HuH-7.5 (cell line): ENCODE measurements around the gene TWSG1.

Source experiments
- DNase-seq: peaks from one replicate; pipeline ENCODE4 v3.0.0; 2011; ENCODE audit warnings: low spot score

The TWSG1 gene

DNA sequence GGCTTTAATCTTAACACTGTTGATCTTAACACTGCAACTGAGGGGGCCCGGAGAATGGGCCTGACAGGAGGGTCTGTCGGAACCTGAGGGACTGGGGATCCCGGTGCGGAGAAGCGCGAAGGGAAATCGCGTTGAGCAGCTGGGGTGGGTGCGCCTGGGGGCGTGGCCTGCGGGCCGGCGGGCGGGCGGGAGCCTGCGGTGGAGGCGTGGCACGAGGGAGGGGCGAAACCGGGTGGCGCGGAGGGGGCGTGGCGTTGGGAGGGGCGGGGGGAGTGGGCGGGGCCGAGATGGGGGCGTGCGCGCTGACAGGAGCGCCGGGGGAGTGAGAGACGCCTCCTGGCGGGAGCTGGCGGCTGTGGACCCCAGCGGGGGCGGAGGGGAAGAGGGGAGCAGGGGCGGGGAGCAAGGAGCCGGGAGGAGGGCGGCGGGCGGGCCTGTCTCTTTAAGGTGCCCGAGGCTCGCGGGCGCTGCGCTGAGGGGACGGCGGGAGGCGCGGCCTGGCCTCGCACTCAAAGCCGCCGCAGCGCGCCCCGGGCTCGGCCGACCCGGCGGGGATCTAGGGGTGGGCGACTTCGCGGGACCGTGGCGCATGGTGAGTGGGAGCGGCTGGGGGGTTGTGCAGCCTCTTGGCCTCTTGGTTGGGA is at the start of gene TWSG1:
Gene TWSG1 (plus strand): TSS at position 445 of the 644 bp plus-strand sequence. CDS start 2,457 bp downstream, outside the sequence.
- DNase-seq = peak; percentile 87

DNA sequence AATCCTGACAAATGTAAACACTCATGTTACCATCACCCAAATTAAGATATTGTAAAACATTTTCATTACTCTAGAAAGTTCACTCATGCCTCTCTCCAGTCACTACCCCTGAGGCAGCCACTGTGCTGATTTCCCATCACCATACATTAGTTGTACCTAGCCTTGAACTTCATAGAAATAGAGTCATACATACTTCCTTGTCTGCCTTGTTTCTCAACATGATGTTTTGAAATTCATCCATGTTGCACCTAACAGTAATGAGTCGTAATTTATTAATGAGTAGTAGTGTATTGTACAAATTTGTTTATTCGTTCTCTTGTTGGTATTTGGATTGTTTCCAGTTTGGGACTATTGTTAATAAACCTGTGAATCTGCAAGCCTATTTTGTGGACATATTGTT is 49.0 kb upstream of the TWSG1 start:
- no peak for DNase-seq

DNA sequence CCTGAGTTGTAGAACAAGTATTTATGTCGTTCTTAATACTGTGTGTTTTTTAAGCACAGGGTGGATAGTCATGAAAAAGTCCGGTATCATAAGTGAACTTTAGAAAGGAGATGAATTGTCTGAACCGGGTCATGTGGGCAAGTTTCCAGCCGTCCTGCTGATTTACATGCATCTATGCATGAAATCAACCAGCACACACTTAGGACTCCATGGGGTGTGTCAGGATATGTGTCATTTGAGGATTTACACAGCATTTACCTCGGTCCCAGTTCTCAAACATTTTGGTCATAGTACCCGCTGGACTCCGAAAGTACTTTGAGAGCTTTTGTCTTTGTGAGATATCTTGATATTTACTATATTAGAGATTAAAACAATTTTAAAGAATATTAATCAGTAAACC is 47.5 kb upstream of the TWSG1 start:
- no peak for DNase-seq

DNA sequence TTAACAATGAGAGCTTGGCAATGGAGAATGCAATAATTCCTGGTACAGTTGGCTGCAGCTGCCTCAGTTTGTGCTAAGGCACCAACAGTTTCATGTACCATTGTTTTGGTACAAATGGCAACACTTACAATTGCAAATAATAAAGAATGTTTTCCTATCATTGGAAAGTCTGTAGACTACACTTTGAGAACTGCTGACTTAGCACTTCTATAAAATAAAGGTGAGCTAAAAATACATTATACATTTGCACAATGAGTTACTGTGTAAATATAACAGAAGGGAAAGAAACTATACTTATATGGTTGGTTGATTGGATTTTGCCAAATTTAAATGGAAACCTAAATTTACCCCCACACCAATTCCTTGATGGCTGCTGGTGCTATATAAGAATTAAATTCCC is 44.9 kb upstream of the TWSG1 start:
- DNase-seq = no peak

DNA sequence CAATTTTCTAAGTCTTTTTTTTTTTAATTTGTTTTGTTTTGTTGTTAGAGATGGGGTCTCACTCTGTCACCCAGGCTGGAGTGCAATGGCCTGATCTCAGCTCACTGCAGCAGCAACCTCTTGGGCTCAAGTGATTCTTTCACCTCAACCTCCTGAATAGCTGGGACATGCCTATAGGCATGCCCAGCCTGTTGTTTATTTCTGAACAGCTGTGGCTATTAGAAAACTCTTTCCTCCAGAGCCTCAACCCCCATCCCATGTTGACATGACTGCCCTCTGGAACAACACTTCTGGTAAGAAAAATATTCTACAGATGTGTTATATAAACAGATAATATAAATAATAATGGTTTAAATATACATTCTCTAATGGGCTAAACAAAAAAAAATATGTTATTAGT is 44.4 kb upstream of the TWSG1 start:
- no peak for DNase-seq

DNA sequence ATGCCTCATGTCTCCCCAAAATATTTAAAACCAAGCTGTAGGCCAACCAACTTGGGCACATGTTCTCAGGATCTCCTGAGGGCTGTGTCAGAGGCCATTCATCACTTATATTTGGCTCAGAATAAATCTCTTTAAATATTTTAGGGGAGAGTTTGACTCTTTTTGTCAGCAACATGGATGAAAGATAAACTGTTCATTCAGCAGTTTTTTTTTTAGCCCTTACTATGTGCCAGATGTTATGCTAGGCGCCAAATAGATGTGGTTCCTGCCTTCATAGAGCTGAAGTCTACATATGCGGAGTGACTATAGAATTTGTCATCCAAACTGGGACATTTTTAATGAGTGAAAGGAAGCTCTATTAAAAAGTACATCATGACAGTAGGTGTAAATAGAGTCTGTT is 42.5 kb upstream of the TWSG1 start:
- no peak for DNase-seq

DNA sequence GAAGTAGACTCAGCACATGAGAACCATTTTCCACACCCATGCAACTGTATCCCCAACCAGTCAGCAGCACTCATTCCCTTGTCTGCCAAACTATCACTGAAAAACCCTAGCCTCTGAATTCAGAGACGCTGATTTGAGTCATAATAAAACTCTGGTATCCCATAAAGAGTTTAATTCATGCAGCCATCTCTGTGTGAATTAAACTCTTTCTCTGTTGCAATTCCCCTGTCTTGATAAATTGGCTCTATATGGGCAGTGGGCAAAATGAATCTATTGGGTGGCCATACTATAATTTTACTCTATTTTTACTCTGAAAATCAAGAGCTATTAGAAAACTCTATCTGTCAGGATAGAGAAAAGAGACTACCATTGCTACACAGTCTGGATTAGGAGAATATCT is 40.6 kb upstream of the TWSG1 start:
- DNase-seq = no peak

DNA sequence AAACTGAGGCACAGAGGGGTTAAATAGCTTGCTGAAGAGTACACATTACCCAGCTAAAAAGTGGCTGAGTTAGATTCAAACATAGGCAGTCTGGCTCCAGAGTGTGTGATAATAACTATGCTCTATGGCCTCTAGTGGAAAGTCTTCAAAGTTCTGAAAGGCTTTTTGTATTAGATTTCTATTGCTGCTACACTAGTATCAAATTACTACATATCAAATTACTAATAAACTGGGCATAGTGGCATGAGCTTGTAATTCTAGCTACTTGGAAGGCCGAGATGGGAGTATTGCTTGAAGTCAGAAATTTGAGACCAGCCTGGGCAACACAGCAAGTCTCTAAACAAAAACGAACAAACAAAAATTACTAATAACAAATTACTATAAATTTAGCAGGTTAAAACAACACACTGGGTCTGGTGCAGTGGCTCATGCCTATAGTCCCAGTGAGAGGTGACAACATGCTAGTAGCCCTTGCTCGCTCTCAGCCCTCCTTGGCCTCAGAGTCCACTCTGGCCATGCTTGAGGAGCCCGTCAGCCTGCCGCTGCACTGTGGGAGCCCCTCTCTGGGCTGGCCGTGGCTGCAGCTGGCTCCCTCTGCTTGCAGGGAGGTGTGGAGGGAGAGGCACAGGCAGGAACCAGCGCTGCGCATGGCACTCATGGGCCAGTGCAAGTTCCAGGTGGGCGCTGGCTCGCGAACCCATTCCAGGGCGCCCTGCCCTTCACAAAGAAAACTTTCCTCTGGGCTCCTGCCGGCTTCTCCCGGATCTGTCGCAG is 38.2 kb upstream of the TWSG1 start:
- no peak for DNase-seq

DNA sequence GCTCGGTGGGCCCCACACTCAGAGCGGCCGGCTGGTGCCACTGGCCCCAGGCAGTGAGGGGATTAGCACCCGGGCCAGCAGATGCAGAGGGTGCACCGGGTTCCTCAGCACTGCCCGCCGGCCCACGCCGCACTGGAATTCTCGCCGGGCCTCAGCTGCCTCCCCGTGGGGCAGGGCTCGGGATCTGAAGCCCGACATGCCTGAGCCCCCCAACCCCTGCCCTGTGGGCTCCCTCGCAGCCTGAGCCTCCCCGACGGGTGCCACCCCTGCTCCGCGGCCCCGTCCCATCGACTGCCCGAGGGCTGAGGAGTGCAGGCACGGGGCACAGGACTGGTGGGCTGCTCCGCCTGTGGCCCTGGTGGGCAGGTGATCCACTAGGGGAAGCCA is 37.6 kb upstream of the TWSG1 start:
- DNase-seq = no peak

DNA sequence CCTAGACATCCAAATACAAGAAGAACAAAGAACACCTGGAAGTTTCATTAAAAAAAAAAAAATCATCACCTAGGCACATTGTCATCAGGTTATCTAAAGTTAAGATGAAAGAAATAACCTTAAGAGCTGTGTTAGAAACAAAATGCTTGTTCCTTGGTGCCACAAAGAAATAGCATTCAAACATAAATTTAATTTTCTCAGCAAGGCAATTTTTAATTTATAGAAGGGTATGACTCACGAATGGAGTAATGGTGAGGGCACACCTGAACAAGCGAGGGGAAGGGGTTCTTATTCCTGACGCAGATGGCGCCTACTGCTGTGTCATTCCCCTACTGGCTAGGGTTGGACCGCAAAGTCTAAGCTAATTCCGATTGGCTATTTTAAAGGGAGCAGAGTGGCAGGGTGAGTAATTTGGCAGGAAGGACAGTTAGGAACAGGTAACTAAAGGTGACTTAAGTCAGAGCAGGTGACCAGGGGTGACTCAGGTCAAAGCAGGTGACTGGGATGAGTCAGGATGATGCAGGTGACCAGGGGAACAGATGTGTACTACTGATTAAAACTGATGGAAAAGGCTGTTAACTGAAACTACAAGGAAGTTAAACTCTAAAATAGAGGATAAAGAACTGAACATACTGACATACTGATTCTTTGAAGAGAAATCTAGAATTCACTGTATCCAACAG is 30.0 kb upstream of the TWSG1 start:
- DNase-seq = no peak

DNA sequence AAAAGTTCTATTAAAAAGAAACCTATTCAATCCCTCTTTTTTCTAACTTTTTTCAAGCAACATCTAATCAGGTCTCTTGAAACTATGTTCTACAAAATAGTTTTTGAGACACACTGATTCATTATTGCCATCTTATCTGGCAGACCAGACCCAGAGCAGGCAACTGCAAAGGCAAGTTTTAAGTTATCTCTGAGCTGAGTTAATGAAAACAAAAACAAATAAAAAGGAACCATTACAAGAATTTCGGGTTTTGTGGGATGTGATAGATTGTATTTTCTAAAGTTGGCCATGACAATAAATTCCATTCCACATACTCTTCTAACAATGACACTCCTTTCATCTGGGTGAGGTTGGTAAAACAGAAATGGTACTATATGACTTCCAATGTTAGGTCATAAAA is 15.2 kb upstream of the TWSG1 start:
- DNase-seq = no peak

DNA sequence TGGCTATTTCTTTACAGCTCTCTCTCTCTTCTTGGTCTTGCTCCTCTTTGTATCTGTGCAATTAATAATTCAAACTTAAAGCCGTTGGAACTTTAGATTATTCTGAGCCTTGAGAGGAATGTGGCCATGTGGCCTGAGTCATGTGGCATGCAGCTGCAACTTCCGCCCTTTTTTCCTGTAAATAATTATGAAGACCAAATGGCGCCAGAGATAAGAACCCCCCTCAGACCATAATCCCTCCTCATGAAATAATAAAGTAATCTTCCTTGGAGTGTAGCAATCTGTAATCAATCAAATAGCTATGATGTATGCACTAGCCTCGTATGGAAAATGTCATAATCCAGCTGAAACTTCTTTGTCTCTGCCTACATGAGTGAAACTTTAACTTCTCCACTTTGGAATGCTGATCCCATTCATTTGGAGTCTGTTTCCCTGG is 13.5 kb upstream of the TWSG1 start:
- DNase-seq = no peak

DNA sequence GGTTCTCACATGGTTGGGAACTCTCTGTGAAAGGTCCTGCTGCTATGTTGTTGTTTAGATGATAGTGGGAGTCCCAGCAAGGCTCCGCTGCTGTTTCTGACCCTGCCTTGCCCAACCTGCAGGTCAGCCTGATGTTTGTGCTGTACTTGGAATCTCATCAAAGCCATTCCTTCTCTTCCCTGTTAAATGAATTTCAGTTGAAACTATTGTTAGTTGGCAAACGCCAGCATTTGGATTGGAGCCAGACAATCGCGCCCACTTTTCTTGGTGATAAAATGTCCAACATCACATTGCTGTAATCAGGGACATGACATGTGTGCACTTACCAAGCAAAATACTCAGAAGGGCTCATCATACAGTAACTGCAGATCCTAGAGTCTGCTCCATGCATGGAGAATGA is 12.8 kb upstream of the TWSG1 start:
- no peak for DNase-seq

DNA sequence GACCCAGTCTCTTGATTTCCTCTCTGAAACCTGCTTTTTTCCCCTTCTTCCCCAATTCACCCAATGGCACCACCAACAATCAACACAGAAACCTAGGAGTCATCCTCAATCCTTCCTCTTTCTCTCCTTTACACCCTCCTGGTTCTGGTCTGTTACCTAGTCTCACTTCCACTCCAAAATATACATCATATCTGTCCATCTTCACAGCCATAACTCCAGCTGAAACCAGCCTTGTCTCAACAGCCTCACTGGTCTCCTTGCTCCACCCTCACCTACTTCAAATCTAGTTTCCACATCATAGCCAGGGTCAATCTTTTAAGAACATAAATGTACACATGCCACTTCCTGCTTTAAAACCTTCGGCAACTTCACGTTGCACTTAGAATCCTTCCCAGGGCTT is 11.8 kb upstream of the TWSG1 start:
- no peak for DNase-seq

DNA sequence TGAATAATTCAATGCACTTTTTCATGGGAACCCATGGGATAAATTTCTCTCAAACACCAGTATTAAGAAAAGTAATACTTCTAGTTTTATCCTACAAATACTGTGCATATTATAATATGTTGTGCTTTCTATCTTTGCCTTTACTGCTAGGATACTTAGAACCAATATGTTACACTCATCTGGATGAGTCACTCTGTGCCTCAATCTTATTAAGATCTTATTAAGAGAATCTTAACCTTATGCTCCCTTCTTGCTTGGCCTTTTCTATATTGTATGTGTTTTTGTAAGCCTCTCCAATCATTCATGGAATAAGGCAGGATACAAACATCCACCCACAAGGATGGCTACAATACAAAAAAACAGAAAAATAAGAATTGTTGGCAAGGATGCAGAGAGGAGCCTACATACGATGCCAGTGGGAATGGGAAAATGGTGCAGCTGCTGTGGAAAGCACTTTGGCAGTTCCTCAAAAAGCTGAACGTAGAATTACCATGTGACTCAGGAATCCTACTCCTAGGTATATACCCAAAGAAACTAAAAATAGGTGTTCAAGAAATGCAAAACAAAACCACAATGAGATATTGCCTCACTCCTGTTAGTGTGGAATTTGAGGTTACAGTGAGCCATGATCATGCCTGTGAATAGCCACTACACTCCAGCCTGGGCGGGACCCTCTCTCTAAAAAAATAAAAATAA is 10.7 kb upstream of the TWSG1 start:
- DNase-seq = no peak

DNA sequence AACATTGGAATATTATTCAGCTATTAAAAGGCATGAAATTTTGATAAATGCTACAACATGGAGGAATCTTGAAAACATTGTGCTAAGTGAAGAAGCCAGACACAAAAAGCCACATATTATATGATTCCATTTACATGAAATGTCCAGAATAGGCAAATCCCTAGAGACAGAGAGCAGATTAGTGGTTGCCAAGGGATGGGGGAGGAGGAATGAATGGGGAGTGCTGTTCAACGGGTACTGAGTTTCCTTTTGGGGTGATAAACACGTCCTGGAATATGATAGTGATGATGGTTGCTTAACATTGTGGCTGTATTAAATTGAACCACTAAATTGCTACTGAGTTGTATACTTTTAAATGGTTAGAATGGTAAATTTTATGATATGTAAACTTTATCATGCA is 8.9 kb upstream of the TWSG1 start:
- no peak for DNase-seq

DNA sequence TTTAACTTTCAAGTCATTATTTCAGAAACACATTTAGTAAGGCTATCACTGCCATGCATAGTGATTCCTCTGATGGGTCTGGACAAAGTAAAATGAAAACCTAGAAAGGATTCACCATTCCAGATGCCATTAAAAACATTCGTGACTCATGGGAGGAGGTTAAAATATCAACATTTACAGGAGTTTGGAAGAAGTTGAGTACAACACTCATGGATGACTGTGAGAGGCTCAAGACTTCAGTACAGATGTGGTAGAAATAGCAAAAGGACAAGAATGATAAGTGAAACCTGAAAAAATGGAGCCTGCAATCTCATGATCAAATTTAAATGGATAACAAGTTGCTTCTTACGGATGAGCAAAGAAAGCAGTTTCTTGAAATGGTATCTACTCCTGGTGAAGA is 5.8 kb upstream of the TWSG1 start:
- no peak for DNase-seq

DNA sequence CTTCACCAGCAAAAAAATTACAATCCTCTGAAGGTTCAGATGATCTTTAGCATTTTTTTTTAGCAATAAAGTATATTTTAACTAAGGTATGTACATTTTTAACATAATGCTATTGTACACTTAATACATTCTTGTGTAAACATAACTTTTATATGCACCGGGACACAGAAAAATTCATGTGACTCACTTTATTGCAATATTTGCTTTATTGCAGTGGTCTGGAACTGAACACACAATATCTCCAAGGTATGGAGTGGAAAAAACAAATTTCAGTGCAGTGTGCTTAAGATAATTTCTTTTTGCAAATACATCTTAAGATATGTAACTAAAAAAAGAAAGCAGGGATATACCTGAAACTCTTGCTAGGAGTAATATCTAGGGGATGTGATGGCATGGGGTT is 5.1 kb upstream of the TWSG1 start:
- DNase-seq = no peak

DNA sequence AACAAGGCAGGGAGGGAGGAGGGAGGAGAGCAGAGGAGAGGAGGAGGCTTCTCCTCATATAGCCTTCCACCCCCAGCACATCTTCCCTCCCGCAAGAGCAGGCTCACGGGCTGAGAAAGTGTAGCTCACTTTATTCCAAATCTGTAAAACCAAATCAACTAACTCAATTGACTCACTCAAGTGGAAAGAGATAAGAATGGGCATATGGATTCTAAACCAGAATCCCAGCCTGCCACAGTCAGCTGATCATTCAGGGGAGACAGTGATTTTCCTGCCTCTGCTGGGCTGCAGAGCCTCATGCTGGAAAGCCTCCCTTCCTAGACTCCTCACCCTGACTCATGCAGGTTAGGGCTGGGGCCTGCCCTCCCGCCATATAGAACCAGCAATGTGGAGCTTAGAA is 4.2 kb upstream of the TWSG1 start:
- no peak for DNase-seq

DNA sequence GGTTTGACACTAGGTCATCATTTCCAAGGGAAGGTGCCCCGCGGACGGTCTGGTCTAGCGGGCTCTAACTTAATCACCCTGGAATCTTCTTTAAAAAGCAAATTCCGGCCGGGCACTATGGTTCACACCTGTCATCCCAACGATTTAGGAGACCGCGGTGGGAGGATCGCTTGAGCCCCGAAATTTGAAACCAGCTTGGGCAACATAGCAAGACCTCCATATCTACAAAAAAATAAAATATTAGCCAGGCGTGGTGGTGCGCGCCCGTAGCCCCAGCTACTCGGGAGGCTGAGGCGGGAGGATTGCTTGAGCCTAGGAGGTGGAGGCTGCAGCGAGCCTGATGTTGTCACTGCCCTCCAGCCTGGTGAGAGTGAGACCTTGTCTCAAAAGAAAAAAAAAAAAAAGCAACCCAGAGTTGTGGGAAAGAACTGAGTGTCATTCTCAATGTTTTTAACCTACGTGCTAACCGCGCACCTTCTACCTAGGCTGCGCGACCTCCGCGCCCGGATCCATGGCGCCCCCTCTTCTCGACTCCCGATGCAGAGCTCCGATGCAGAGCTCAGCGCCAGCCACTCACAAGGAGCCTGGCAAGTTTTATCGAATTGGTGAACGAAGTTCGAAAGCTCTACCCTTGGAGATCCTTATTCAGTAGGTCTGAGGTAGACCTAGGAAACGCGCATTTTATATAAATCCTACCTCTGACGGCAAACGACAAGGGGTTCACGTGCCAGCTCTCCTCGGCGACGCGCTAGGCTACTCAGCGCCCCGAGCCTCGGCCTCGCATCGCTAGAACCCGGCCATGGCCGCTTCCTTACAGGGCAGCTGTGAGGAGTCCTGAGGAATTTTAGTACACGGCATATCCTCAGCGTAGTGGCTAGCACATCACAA is 888 bp upstream of the TWSG1 start:
- no peak for DNase-seq

DNA sequence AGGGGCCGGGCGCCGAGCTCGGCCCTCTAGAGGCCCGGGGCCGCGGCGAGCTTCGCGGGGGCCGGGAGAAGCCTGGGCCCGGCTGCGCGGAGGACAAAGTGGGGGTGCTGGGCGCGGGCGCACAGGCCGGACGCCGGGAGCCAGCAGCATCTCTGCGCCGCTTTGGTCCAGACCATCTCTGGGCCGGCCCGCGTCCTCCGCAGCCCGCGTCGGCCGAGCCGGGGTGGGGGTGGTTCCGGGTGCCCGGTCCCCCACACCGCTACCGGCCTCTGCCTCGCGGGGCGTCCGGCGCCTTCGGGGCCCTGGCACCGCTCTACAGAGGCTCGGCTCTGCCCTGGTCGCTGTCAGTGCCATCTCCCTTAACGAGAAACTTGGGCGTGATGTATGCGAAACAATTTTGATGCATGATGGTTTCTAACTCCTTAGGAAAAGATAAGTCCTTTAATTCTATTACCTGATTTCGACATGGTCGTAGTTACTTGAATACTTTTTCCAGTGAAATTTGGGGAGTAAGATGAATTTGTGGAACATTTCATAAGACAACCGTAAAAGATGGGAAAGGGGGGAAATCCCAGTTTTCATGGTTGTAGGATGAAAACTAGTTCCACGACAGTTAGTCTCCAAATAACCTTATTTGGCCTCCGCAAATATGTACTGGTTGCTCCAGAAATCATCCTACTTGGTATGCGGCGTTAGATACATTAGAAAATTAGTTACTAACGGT is 562 bp downstream of the TWSG1 start:
- no peak for DNase-seq
